HG03280 (cell line): ENCODE results near the gene CTSD.

ENCODE experiments used
- ATAC-seq: cut with Tn5 transposase; IDR thresholded peaks from one replicate; pipeline ENCODE4 v1.9.1; 2021; ENCODE audit warnings: mild to moderate bottlenecking, moderate library complexity; ENCODE audit not compliant: unreplicated experiment

The CTSD gene

GRCh38 chr11:1732418-1733008, 31.2 kb downstream of the CTSD start:
- ATAC-seq: no peak

- no peak for ATAC-seq
Observed at GRCh38 chr11:1731451-1732059, 32.2 kb downstream of the CTSD start.

GRCh38 chr11:1730059-1730629, 33.6 kb downstream of the CTSD start:
- ATAC-seq: no peak

- ATAC-seq: no peak
Observed at GRCh38 chr11:1729692-1730011, 34.1 kb downstream of the CTSD start.

- no peak for ATAC-seq
Observed at GRCh38 chr11:1728931-1729691, 34.6 kb downstream of the CTSD start.

GRCh38 chr11:1728301-1728700, 35.4 kb downstream of the CTSD start:
- no peak for ATAC-seq

GRCh38 chr11:1727861-1728260, 35.9 kb downstream of the CTSD start:
- no peak for ATAC-seq

- no peak for ATAC-seq
Observed at GRCh38 chr11:1727096-1727690, 36.5 kb downstream of the CTSD start.

- ATAC-seq: no peak
Observed at GRCh38 chr11:1719781-1720180, 43.9 kb downstream of the CTSD start.

- no peak for ATAC-seq
Observed at GRCh38 chr11:1718326-1718725, 45.4 kb downstream of the CTSD start.

GRCh38 chr11:1717745-1718144, 46.0 kb downstream of the CTSD start:
- no peak for ATAC-seq

GRCh38 chr11:1714908-1715885, 48.5 kb downstream of the CTSD start:
- ATAC-seq: no peak

GRCh38 chr11:1708716-1709115, 55.0 kb downstream of the CTSD start:
- no peak for ATAC-seq

GRCh38 chr11:1707751-1708150, 56.0 kb downstream of the CTSD start:
- ATAC-seq: no peak

- no peak for ATAC-seq
Observed at GRCh38 chr11:1706634-1707400, 56.9 kb downstream of the CTSD start.

GRCh38 chr11:1705126-1706052, 58.3 kb downstream of the CTSD start:
- ATAC-seq: no peak

- ATAC-seq: no peak
Observed at GRCh38 chr11:1703146-1703545, 60.6 kb downstream of the CTSD start.
